Esophagus muscularis mucosa (tissue), 4 donors: ENCODE measurements around the gene VWA5B1. TPM values are rescaled to one million over a fixed set of nuclear protein-coding genes. Genes with fewer than 3 reads are reported as not detected.

Experiments used
- DNase-seq: peaks from one replicate; pipeline ENCODE4 v3.0.0-alpha.2; 2017; ENCODE audit errors: extremely low spot score
- H3K27ac ChIP-seq, 4 donors: fragments of 200-600 bp; sonication (generic); replicated peaks in 1 of 4; 1 replicate in 3 of 4; 2 replicates in 1 of 4; pipeline ENCODE4 v1.5.1; 2016 to 2019; ENCODE audit warnings: mild to moderate bottlenecking in 1 of 4
- H3K27me3 ChIP-seq, 4 donors: fragments of 200-600 bp; sonication (generic); one replicate each; pipeline versions ENCODE4 v1.5.1 to v1.6.0; 2016 to 2019
- H3K36me3 ChIP-seq, 4 donors: fragments of 200-600 bp; sonication (generic); one replicate each; pipeline ENCODE4 v1.5.1; 2016 to 2019
- H3K4me1 ChIP-seq, 4 donors: fragments of 200-600 bp; sonication (generic); one replicate each; pipeline ENCODE4 v1.5.1; 2016 to 2019
- H3K4me3 ChIP-seq, 4 donors: fragments of 200-600 bp; sonication (generic); 1 replicate in 2 of 4; 2 replicates in 2 of 4; pipeline ENCODE4 v1.5.1; 2016 to 2019; ENCODE audit warnings: mild to moderate bottlenecking in 4 of 4, moderate library complexity in 1 of 4
- H3K9me3 ChIP-seq, 4 donors: fragments of 200-600 bp; sonication (generic); 1 replicate in 3 of 4; 2 replicates in 1 of 4; pipeline ENCODE4 v1.5.1; 2016 to 2019
- CTCF ChIP-seq, 3 experiments: fragments of 200-600 bp in 2 of 3; fragments of 450-650 bp in 1 of 3; sonication (generic) in 2 of 3; IDR thresholded peaks; one replicate each; pipeline ENCODE4 v1.5.1; 2017 to 2019; ENCODE audit warnings: antibody characterized with exemption in 3 of 3, mild to moderate bottlenecking in 2 of 3, moderate library complexity in 1 of 3
- EP300 ChIP-seq: sonication (generic); formaldehyde crosslinking; IDR thresholded peaks from one replicate; pipeline ENCODE4 v1.6.1; 2017; ENCODE audit warnings: antibody characterized with exemption
- POLR2A ChIP-seq: fragments of 450-650 bp; IDR thresholded peaks from one replicate; pipeline ENCODE4 v1.6.1; 2017; ENCODE audit warnings: antibody characterized with exemption, moderate library complexity, mild to moderate bottlenecking, low read depth
- POLR2AphosphoS5 ChIP-seq, 2 donors: sonication (generic); formaldehyde crosslinking; IDR thresholded peaks; one replicate each; pipeline ENCODE4 v1.6.1; 2017; ENCODE audit warnings: antibody characterized with exemption in 2 of 2
- WGBS: methylation state at CpG from one replicate; pipeline ENCODE4 v1.1.5; 2018; 5-methylcytosine and 5-hydroxymethylcytosine counted together
- intact Hi-C: fragments of 100-400 bp; cut with DNase I; formaldehyde crosslinking; loops from one replicate; pipeline ENCODE4 v1.15.1; 2023
- total RNA-seq, 4 donors: library from RNA; depleted of rRNA; stranded (reverse); fragments of >200 nt; gene quantifications; one replicate each; pipeline versions ENCODE4 v1.1.0 to v1.2.1, GENCODE V29; 2016

The VWA5B1 gene
- total RNA-seq, 4 donors from 2014 or later, result under 0.01 TPM; not detected in 3

- no peaks in the 10 kb centered on the region for H3K36me3 ChIP-seq
- peaks cover 0 to 4% (median 0%) of the 10 kb centered on the region in 4 donors for H3K9me3 ChIP-seq
- no peak overlapping the region for H3K27ac ChIP-seq
- WGBS, result 100% methylated on average over 2 of the region's 2 CpGs
- no peak overlapping the region for H3K4me3 ChIP-seq
- no peak for DNase-seq
- H3K4me1 ChIP-seq, result peaks cover 29 to 39% (median 37%) of the 10 kb centered on the region in 4 donors
- peaks cover 0 to 78% (median 22%) of the 10 kb centered on the region in 4 donors for H3K27me3 ChIP-seq
- intact Hi-C loops, result loop anchor here (5.0 kb wide), 1 partner anchor 129 kb away; no protein-coding TSS in a partner anchor
- TF ChIP-seq CTCF (IDR thresholded peaks at IDR 0.05), result no peak
- TF ChIP-seq POLR2AphosphoS5 (IDR thresholded peaks at IDR 0.05), result no peak
- TF ChIP-seq POLR2A, result no peak
These were observed 72.2 kb downstream of the VWA5B1 start for GRCh38 chr1:20362856-20363255.

- intact Hi-C loops, result no loop called here
- Histone ChIP-seq H3K27me3 (peaks cover 0 to 94% (median 25%) of the 10 kb centered on the region in 4 donors), H3K4me3 (no peak overlapping the region), H3K36me3 (no peaks in the 10 kb centered on the region), H3K27ac (no peak overlapping the region), H3K9me3 (peaks cover 0 to 4% (median 0%) of the 10 kb centered on the region in 4 donors), H3K4me1 (peaks cover 13 to 24% (median 23%) of the 10 kb centered on the region in 4 donors)
- no peak for DNase-seq
- WGBS, result 61% methylated on average over 12 of the region's 12 CpGs
- TF ChIP-seq CTCF (IDR thresholded peaks at IDR 0.05) (no peak), EP300 (no peak), POLR2A (no peak), POLR2AphosphoS5 (IDR thresholded peaks at IDR 0.05) (no peak)
These were observed 74.9 kb downstream of the VWA5B1 start for GRCh38 chr1:20365421-20366055.

GRCh38 chr1:20366056-20366462, 75.4 kb downstream of the VWA5B1 start:
- peaks cover 0 to 94% (median 28%) of the 10 kb centered on the region in 4 donors for H3K27me3 ChIP-seq
- H3K9me3 ChIP-seq, result peaks cover 0 to 4% (median 0%) of the 10 kb centered on the region in 4 donors
- H3K4me1 ChIP-seq, result peaks cover 13 to 24% (median 23%) of the 10 kb centered on the region in 4 donors
- TF ChIP-seq EP300 (no peak), POLR2AphosphoS5 (IDR thresholded peaks at IDR 0.05) (no peak), CTCF (IDR thresholded peaks at IDR 0.05) (no peak), POLR2A (no peak)
- DNase-seq, result no peak
- H3K4me3 ChIP-seq, result peak overlapping the region; percentile 39 to 53 (median 41)
- WGBS, result 9% methylated on average over 16 of the region's 42 CpGs
- intact Hi-C loops, result no loop called here
- no peaks in the 10 kb centered on the region for H3K36me3 ChIP-seq
- H3K27ac ChIP-seq, result no peak overlapping the region

- H3K4me3 ChIP-seq, result peak overlapping the region; percentile 39 to 53 (median 41)
- peaks cover 0 to 94% (median 29%) of the 10 kb centered on the region in 4 donors for H3K27me3 ChIP-seq
- intact Hi-C loops, result no loop called here
- H3K27ac ChIP-seq, result no peak overlapping the region
- no peaks in the 10 kb centered on the region for H3K36me3 ChIP-seq
- peaks cover 0 to 4% (median 0%) of the 10 kb centered on the region in 4 donors for H3K9me3 ChIP-seq
- WGBS, result 3% methylated on average over 39 of the region's 70 CpGs
- H3K4me1 ChIP-seq, result peaks cover 13 to 24% (median 23%) of the 10 kb centered on the region in 4 donors
- TF ChIP-seq CTCF (IDR thresholded peaks at IDR 0.05) (no peak), EP300 (no peak), POLR2A (no peak), POLR2AphosphoS5 (IDR thresholded peaks at IDR 0.05) (no peak)
- DNase-seq, result no peak
These were observed 75.9 kb downstream of the VWA5B1 start for GRCh38 chr1:20366463-20367115.
